ENCODE data around the gene PLCH2.

Gene PLCH2

DNA sequence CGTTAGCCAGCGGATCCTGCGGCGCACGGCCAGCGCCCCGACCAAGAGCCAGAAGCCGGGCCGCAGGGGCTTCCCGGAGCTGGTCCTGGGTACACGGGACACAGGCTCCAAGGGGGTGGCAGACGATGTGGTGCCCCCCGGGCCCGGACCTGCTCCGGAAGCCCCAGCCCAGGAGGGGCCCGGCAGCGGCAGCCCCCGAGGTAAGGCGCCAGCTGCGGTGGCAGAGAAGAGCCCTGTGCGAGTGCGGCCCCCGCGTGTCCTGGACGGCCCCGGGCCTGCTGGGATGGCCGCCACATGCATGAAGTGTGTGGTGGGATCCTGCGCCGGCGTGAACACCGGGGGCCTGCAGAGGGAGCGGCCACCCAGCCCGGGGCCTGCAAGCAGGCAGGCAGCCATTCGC, 26.1 kb downstream of the PLCH2 start:
- DNase-seq: no peak

DNA sequence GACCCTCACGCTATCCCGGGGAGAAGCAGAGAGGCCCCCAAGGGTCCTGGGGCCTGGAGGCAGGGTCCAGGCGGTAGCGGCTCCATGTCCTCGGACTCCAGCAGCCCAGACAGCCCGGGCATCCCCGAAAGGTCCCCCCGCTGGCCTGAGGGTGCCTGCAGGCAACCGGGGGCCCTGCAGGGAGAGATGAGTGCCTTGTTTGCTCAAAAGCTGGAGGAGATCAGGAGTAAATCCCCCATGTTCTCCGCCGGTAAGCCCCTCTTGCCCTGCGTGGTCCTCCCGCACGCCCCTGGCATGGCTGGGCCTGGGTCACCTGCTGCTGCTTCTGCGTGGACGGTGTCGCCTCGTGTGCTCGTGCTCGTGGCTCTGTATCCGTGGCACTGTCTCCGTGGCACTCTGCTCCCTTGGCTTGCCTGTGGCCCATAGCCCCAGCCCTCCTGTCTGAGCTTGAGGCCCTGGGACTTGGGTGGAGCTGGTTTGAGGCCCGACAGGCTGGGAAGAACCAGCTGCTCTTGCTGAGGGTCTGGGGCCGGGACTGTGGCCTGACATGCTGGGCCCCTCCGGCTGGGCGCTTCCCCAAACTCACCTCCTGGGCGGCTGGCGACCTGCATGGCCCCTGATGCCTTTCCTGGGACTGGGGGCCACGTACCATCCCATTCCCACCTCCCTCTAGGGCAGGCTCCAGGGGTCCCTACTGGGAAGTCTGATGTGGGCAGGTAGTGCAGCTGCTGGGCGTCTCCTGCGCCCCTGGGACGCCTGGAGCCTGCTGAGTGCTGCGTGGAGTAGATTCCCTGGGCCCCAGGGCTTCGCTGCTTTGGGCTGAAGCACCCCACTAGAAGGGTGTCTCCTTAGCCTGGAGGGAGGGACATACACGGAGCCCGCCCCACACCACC, 26.8 kb downstream of the PLCH2 start:
- DNase-seq: no peak

DNA sequence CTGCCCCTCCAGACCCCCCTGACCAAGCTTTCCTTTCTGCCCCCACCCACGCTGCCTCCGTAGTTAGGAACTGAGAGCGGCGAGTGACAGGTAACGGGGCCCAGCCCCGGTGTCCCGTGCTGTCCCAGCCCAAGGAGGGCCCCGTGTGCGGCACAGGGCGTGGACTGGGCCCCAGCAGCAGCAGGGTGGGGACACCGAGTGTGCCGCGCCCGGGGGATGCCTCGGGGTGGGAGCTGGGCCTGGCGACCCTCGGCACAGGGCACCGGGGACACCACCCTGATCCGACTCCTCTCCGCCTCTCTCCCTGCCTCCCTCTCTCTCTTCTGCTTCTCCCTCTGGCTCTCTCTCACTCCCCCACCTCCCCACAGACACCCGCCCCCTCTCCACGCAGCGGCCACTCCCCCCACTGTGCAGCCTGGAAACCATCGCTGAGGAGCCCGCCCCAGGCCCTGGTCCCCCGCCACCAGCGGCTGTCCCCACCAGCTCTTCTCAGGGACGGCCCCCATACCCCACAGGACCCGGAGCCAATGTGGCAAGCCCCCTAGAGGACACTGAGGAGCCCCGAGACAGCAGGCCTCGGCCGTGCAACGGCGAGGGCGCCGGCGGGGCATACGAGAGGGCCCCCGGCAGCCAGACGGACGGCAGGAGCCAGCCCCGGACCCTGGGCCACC, 27.6 kb downstream of the PLCH2 start:
- DNase-seq: no peak

DNA sequence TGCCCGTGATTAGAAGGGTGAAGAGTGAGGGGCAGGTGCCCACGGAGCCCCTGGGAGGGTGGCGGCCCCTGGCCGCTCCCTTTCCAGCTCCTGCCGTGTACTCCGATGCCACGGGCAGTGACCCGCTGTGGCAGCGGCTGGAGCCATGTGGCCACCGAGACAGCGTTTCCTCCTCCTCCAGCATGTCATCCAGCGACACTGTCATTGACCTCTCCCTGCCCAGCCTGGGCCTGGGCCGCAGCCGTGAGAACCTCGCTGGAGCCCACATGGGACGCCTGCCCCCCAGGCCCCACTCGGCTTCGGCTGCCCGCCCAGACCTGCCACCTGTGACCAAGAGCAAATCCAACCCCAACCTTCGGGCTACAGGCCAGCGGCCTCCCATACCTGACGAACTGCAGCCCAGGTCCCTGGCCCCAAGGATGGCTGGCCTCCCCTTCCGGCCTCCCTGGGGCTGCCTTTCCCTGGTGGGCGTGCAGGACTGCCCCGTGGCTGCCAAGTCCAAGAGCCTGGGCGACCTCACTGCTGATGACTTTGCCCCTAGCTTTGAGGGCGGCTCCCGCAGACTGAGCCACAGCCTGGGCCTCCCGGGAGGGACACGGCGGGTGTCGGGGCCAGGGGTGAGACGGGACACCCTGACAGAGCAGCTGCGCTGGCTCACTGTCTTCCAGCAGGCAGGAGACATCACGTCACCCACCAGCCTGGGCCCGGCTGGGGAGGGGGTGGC, 28.3 kb downstream of the PLCH2 start:
- no peak for DNase-seq

DNA sequence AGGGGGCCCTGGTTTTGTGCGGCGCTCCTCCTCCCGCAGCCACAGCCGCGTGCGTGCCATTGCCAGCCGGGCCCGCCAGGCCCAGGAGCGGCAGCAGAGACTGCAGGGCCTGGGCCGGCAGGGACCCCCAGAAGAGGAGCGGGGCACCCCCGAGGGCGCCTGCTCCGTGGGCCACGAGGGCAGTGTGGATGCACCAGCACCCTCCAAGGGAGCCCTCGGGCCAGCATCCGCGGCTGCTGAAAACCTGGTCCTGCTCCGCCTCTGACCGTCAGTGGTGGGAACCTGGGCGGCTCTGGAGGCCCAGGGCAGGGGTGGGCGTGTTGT, 28.8 kb downstream of the PLCH2 start:
- DNase-seq: no peak

DNA sequence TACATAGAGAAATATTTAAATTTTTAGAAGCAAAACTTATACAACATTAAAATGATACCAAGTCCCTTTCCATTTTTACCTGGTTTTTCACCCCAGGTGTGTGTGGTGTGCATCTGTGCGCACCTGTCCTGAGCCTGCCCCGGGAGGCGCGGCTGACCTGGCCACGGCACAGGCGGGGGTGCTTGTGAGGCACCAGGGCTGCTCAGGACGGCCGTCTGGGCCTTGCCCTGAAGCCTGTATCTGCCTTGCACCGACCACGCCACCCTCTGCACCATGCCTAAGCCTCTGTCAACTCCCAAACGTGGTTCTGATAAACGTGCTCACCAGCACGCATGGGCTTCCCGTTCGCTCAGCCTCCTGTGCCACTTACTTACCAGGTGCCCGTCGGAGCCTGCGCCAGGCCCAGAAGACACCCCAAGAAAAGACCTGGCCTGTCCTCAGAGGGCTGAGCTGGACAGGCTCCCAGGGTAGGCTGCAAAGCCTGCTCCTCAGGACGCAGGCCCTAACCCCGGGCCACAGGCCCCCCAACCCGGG, 29.4 kb downstream of the PLCH2 start:
- DNase-seq: no peak

DNA sequence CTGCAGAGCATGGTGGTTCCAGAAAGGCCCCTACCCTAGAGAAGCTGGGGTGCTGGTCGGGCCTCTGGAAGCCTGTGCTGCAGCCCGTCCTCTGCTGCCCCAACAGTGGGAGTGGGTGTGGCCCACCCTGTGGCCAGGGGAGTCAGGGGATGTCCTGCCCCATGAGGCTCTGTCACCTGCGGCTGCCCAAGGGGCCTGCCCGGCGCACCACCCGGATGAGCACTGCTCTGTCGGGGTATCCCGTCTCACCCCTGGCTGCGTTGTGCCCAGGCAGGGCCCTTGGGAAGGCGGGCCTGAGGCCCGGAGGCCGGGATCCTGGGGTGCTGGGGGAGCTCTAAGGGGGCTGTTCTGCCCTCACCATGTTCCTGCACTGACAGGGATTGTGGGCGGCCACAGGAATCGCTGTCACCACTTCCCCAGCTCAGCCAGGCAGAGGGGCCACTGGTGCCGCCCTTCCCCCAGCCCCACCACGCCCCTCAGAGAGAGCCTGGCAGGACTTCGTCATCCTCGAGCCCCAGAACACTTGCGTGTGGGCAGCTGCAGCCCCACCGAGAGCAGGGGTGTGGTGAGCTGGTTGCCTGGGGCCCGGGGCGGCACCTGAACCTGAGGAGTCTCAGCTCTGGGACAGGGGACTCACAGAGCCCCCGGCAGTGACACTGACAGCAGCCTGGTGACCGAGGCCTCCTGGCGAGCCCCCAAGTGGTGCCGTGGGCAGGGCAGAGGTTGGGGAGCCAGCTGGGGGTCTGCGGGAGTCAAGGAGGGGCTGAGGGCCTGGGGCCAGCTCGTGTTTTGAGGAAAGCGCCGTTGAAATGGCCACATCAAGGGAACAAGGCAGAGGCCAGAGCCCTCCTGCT, 30.1 kb downstream of the PLCH2 start:
- DNase-seq: no peak

DNA sequence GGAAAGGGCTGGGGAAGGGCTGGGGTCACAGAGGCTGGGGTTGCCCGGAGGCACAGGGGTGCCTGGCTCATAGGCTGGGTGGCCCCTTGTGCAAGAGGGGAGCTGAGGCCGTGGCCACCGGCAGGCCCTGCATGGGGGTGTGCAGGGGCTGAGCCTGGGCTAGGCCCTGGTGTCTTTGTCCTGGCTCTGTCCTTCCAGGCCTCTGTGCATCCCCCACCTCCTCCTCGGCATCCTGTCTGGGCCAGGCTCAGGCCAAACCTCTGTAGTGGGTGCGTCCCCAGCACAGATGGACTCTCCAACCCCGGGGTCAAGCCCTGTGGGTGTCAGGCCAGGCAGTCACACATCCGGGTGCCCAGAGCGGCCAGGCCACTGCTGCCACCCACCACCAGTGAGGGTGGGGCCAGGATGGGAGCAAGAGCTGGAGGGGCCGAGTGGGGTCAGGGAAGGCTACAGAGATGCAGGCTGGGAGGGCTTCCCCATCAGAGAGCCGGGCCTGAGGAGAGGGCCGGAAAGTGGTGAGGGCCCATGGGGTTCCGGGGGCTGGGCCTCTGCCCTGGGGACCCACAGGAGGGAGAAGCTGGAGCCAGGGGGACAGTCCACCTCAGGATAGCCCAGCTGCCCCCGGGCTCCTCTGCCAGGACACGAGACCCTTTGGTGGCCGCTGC, 30.9 kb downstream of the PLCH2 start:
- DNase-seq: no peak

DNA sequence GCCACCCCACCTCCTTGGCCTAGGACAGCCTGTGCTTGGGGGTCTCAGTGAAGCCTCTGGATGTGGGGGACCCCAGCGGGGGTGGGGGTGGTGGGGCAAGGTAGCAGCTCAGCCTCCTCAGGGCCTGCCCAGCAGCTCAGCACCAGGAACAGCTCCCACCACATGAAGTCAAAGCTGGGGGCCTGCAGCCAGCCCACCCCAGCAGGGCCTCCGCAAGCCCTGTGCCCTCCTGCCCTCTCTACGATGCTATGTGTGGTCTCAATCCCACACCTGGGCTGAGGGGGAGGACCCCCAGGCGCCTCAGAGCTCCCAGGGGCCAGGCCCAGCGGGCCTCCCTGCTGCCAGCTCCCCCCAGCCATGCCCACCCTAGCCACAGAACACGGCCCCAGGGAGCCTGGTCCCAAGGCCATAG, 31.7 kb downstream of the PLCH2 start:
- DNase-seq: no peak

DNA sequence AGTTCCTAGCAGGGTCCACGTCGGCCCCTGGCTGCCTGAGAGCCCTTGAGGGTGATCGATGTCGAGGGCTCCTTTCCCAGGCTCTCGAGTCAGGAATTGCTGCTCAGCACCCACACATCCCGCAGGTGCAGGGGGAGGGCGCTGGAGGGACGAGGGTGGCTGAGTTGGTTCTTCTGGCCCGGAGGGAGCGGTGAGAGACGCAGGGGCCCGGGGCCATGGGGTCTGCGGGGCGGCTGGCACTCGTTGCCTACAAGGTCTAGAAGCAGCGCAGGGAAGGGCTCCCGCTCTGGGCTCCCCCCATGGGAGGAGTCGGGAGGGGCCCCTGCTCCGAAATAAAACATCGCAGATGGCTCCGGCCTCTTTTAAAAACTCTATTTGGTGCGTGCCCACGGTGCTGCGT, 32.1 kb downstream of the PLCH2 start:
- DNase-seq: no peak

DNA sequence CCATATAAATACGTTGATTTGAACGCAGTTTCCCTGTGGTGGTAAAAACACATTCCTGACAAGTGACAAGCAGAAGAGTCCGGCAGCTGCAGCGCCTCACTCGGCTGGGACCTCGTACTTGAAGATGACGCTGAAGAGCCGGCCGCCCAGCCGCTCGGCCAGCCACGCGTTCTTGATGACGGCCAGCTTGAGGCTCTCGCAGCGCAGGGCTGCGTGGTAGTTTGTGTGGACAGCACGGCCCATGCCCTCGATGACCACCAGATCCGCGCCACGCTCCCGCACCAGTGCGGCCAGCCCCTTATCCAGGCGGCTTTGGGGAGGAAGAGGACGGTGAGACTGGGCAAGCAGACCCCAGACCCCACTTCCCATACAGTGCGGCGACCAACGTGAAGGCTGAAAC, 32.7 kb downstream of the PLCH2 start:
- no peak for DNase-seq

DNA sequence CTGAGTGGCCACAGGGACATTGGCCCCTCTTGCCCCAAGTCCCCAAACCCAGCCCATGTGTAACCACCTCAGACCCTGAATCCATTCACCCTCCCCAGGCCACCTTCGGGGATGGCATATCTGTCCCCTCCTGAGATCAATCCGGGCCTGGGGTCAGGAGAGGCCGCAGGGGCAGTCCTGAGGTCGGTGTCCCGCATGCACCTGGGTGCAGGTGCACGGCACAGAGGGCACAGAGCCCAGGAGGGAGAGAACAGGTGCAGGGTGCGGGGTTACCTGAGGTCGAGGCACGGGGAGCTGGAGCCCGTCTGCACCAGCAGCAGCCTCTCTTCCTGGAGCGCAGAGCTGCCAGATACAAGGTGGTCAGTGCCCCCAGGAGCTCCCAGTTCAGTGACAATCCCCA, 33.5 kb downstream of the PLCH2 start:
- DNase-seq: no peak

DNA sequence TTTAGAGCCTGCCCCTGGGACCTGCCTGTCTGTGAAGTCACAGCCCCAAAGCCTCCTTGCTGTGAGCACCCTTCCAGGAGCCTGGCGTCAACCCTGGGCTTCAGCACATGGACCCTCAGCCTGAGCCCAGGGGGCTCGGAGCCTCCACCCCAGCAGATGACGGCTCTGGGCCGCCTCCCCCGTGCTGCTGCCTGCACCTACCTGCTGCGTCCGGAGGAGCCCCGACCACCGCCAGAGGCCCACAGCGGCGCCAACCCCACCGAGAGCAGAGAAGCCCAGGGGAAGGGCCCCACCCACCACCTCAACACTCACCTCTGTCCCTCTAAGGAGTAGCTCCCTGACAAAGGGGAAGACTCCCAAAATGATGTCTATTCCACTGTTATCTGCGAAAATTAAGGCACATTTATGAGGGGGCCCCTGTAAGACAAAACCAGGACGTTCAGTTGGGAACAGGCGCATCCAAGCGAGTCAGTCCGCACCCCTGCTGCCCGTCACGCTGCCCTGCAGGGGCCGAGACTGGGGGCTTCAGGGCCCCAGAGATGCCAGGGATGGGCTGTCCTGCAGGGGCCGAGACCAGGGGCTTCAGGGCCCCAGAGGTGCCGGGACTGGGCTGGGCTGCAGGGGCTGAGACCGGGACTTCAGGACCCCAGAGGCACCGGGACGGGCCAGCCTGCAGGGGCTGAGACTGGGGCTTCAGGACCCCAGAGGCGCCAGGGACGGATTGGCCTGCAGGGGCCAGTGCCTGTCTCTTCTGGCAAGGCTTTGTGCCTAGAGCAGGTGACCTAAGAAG, 34.5 kb downstream of the PLCH2 start:
- no peak for DNase-seq

DNA sequence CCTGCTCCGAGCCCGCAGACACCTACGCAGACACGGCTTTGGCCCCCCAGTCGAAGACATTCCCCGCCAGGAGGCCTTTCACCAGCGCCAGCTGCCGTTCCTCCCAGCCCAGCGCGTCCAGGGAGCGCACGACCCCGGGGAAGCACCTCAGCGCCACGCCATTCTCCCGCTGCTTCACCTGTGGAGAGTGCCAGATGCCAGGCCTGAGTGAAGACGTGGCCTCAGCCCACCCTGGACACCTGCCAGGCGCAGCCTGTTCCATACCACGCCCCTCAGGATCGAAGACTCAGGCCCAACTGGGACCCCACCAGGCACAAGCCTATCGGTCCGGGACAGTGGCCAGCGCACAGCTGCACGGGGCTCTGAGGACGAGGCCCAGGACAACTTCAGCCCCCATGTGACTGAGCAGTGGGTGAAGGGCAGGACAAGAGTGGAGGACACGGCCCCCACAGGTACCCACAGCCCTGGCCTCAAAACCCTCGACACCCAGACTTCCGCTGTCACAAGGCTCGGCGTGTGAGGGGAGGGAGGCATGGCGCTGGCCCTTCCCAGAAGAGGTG, 36.9 kb downstream of the PLCH2 start:
- no peak for DNase-seq

DNA sequence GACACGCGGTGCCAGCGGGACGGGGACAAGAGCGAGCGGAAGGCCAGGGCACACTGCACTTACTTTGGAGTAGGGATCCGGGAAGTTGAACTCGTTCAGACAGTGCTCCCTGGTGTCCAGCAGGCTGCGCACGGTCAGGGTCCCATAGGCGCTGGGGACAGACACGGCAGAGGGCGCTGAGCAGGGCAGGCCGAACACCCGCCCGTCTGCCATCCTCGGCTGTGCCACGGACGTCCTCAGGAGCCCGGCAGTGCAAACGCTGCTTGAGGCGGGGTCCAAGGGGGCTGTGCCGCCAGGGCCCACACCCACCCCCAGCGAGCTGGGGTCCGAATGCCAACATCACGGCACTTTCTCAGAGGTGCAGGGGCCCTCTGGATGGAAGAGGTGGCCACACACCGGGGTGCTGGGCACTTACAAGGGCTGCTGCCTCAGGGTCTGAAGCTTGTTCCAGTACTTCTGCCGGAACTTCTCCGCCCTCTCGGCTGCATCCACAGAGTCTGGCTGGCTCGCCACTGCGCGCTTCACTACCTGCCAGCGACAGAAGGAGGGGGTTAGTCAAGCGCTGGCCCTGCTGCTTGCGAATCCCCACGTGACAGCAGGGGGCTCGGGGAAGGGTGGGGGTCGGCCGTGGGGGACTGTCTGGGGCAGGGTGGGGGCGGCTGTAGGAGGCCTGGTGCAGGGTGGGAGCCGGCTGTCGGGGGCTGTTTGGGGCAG, 38.0 kb downstream of the PLCH2 start:
- DNase-seq: no peak

DNA sequence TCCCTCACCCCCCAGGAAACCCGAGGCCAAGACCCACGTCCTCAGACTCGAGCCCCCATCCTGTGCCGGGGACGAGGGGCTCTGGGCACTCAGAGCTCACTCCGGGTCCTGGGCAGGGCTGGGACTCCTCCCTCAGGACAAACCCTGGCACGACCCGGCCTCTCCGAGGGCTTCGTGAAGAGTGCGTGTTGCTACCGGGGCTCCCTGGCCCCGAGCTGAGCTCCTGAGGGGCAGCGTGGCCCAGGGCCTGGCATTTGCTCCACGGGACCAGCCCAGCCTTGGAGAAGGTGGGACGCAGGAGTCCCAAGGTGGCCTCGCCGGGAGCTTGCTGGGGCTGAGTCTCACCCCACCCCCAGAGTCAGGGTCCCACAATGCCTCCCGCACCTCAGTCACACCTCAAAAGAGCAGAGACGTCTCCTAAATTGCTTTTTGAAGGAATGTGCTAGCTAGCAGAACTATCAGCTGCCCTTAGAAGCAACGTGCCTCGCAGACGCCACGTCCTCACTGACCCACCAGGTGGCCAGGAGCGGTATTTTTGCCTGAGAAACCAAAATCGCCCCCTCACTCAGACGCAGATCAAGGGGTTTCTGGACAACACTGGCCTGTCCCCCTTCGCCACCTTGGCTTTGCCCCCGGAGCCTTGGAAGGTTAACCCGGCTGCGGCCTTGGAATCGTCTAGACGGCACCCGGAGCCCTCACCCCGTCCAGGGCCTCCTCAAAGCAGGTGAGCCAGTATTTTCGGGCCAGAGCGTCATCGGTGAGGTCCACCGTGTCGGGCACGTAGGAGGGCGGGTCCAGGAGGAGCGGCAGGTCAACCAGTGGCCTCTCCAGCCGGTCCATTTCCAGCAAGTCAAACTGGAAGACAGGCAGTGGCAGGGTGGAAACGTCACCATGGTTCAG, 39.0 kb downstream of the PLCH2 start:
- DNase-seq: no peak

DNA sequence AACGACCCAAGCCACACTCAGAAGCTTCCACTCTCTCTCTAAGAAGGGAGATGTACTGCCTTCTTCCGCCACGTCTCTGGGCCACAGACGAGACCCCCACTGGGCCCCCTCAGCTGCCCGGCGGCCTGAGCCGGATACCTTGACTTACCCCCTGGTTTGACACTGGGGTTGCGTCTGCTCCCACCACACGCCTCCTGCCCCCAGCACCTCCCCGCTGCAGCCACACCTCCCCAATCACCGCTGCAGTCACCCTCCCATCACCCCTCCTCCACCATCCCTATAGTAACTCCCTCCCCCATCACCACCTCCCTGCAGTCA, 39.6 kb downstream of the PLCH2 start:
- no peak for DNase-seq

DNA sequence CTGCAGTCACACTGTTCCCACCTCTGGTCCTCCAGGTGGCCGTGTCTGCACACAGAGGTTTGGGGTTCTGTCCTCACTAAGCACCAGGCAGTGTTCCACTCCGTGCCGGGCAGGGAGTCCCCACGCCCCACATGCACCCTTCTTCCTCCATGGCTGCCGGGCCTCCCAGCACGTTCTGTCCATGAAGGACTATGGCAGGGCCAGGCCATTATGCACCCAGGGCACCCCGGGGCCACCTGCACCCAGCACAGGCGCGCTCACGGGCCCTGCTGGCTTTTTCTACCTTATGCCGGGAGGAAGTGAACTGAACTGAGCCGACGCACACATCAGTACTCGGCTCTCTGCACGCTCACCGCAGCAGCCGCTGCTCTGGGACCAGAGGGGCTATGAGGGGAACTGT, 40.0 kb downstream of the PLCH2 start:
- DNase-seq: no peak

DNA sequence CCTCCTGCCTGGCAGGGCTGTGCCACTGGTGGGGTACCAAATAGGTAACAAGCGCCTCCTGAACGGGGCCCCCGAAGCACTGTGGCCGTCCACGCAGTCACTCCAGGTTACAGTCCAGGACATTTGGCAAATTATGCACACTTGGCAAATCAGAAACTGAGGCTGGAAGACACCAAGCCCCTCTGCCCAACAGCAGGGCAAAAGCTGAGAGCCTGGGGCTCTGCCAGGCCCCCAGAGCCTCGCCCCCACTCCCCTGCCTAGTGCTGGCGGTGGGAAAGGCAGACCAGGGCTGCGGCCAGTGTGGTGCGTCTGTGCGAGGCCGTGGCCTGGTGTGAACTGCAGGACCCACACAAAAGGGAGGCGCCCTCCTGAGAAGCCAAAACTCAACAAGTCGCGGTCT, 40.9 kb downstream of the PLCH2 start:
- DNase-seq: no peak
